Activated CD4-positive, alpha-beta T cell treated with anti-CD3 and anti-CD28 coated beads for 24 hours (primary cell): ENCODE measurements around the gene C8G.

Experiments used
- DNase-seq, 2 donors: peaks; one replicate each; pipeline ENCODE4 v3.0.0-alpha.2; 2020; ENCODE audit warnings: low read depth in 2 of 2

Gene C8G

DNA sequence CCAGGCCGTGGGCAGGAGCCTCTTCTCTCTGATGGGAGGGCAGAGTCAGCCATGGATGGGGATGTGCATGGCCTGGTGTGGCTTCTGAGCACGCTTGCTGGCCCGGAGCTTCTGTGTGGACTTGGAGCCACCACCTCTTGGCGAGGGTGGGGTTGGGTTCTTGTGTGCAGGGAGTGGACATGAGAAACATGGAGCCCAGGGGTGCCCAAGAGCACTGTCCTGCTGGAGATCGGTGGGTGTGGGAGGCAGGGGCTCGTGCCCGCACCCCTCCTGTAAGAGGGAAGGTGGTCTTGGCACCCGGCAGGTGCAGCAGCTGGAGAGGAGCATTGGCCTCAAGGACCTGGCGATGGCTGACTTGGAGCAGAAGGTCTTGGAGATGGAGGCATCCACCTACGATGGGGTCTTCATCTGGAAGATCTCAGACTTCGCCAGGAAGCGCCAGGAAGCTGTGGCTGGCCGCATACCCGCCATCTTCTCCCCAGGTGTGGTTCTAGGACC lies 24.3 kb upstream of the C8G start:
- no peak for DNase-seq

DNA sequence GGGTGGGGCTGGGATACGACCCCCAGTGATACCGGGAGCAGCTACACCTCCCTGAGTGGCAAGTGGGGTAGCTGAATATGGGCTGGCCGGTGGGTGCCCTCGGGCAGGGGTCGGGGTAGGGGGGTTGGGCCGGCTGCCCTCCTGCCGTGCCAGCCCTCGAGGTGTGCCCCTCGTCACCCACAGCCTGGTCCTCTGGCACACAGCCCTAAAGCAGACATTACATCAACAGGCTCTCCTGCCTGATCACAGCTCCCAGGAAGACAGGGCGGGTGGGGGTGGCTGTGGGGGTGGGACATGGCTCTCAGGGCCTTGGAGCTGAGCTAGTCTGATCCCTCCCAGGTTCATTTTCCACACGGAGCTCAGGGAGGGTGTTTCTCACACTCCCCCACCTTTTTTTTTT lies 23.7 kb upstream of the C8G start:
- DNase-seq = no peak

GRCh38 chr9:136921718-136922117 lies 23.3 kb upstream of the C8G start:
- no peak for DNase-seq

DNA sequence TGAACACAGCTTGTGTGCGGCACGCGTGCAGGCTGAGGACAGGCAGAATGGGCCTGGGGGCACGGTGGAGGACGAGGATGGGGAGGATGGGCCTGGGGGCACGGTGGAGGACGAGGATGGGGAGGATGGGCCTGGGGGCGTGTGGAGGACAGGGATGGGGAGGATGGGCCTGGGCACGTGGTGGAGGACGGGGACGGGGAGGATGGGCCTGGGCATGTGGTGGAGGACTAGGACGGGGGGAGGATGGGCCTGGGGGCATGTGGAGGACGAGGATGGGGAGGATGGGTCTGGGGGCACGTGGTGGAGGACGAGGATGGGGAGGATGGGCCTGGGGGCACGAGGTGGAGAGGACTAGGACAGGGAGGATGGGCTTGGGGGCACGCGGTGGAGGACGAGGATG lies 22.5 kb upstream of the C8G start:
- no peak for DNase-seq

DNA sequence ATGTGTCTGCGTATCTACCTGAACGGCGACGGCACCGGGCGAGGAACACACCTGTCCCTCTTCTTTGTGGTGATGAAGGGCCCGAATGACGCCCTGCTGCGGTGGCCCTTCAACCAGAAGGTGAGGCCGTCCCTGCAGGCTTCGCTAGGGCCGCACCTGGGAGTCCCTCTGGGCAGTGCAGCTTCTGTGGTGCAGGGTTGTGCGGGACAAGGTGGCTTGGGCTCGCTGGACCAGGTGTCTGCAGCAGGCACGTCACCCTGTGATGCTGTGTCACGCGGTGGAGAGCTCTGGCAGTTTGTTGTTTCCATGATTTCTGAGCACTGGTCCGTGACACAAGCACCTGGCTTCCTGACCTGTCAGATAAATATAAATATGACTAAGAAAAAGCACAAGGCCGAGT lies 21.2 kb upstream of the C8G start:
- DNase-seq = no peak

- DNase-seq = no peak
These were observed 19.5 kb upstream of the C8G start for GRCh38 chr9:136925414-136926153.

DNA sequence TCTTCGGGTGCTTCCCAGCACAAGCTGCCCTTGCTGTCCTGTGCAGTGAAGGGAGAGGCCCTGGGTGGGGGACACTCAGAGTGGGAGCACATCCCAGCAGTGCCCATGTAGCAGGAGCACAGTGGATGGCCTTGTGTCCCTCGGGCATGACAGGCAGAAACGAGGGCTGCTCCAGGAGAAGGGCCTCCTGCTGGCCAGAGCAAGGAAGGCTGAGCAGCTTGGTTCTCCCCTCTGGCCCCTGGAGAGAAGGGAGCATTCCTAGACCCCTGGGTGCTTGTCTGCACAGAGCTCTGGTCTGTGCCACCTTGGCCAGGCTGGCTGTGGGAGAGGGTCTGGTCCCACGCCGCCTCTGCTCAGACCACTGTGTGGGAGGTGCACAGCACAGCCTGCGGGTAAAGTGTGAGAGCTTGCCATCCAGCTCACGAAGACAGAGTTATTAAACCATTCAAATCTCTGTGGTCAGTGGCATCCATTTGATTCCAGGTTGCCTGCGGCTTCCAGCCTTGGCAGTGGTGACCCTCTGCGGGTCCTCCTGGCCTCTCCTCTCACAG lies 18.8 kb upstream of the C8G start:
- no peak for DNase-seq

DNA sequence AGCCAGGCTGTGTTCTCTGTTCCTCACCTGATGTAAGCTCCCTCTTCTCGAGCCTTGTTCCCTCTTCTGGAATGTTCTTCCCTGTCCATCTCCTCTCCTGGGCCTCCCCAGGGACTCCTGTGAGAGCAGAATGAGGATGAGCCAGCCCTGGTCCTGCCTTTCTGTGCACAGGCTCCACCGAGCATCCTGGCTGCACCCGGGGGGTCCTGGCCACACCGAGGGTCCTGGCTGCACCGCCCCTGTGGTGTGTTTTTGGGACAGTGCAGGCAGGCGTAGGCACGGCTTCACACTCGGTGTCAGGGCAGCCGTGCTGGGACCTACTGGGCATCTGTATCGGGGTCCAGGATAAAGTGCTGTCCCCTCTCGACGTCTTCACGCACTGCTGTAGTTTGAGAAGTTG lies 18.3 kb upstream of the C8G start:
- DNase-seq = no peak

- no peak for DNase-seq
These were observed 17.4 kb upstream of the C8G start for GRCh38 chr9:136927343-136928271.

GRCh38 chr9:136928591-136928990 lies 16.5 kb upstream of the C8G start:
- no peak for DNase-seq

GRCh38 chr9:136930014-136930413 lies 15.0 kb upstream of the C8G start:
- DNase-seq = no peak

DNA sequence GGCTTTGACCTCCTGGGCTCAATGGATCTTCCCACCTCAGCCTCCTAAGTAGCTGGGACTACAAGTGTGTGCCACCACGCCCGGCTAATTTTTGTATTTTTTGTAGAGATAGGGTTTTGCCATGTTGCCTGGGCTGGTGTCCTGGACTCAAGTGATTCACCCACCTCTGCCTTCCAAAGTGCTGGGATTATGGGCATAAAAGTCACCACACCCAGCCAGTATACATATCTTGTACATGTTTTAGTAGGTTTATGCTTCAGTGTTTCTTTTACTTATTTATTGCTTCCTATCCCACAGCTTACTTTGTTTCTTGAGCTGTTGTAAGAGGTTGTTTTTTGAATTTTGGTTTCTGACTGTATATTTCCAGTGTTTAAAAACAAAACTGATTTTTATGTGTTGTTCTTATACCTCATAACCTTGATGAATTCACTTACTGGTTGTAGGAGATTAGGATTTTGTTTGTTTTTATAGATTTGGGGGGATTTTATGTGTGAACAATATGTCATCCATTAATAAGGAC lies 13.4 kb upstream of the C8G start:
- no peak for DNase-seq

DNA sequence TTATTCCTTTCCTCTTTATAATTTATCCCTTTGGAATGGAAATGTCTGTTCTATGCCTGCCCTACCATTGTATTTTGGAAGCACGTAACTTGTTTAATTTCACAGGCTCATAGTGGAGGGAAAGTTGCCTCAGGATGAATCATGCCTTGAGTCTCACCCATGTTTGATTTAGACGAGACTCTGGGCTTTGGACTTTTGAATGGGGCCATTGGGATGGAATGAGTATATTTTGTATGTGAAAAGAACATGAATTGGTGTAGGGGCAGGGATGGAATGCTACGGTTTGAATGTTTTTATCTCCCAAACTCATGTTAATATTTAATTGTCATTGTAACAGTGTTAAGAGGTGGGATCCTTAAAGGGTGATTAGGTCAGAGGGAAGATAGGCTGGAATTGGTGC lies 10.8 kb upstream of the C8G start:
- DNase-seq = no peak

DNA sequence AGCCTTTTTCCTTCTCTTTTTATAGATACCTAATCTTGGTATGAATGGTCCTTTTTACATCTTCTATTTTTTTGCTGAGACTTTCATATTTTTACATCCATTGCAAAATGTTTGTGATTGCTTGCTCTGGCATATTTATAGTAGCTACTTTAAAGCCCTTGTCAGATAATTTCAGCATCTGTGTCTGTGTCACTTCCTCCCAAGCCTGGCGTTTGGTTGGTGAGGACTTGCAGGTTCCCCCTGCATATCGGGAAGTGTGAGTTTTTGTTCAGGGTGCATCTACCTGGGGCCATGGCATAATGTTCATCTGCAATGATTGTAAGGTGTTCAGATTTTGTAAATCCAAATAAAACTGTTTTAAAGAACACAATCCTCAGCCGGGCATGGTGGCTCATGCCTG lies 9.4 kb upstream of the C8G start:
- no peak for DNase-seq

GRCh38 chr9:136936645-136937170 lies 8.3 kb upstream of the C8G start:
- no peak for DNase-seq

DNA sequence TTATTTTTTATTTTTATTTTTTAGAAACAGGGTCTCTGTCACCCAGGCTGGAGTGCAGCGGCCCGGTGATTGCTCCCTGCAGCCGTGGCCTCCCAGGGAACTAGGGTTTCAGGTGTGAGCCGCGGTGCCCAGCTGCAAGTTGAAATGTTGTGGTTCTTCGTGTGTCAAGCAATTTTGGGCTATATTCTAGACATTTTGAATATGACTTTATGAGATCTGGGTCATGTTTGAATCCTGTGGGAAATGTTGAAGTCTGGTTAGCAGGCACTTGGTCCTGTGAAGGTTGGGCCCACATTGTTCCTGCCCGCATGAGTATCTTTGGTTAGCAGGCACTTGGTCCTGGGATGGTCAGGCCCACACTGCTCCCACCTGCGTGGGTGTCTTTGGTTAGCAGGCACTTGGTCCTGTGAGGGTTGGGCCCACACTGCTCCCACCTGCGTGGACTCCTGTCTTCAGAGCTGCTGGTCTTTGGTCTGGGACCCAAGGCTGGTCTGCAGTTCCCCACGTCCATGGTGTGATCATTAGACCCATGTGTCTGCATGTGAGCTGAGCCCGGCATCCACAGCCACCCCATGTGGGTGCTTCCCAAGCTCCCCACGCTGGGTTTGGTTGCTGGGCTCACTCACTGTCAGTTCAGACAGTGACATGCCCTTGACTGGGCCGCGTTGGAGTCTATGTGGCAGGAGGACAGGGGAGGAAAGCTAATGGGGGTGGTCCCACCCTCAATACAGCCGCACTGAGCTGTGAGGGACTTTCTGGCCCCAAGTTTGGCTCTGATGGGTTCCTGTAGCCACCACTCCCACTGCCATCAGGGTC lies 7.6 kb upstream of the C8G start:
- no peak for DNase-seq

DNA sequence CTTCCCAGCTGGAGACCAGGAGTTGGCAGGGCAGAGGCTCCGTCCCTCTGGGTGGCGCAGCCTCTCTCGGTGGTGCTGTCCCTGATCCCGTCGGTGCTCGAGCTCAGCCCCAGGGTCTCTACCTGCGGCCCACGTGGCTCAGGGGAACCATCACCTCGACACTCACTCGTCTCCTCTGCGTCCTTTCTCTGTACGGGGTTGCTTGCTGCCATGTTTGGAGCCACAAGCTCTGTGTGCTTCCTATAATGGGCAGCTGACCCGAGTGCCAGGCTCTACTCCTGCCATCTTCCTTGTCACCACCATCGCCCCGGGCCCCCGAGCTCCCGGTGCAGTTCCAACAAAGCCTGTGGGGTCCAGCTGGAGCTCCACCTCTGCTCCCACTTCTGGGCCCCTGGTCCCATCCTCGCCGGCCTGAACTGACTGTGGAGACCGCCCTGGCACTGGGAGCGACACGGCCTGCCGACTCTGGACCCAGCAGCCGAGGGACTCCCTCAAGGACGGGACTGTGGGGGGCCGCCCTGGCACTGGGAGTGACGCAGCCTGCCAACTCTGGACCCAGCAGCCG lies 5.5 kb upstream of the C8G start:
- no peak for DNase-seq

DNA sequence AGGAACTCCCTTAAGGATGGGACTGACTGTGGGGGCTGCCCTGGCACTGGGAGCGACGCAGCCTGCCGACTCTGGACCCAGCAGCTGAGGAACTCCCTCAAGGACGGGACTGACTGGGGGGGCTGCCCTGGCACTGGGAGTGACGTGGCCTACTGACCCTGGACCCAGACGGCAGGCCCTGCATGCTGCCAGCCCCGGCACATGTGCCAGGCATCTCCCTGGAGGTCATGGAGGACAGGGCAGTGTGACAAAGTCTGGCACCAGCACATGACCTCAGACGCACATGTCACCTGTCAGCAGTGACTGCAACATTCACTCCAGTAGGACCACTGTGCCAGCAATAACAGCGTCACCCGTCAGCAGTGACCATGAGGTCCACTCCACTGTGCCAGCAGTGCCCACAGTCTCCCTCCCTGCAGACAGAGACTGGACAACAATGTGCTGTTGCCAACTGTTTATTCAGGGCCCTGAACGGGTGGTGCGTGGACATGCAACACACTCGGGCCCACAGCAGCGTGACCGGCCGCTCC lies 5.0 kb upstream of the C8G start:
- DNase-seq = no peak

GRCh38 chr9:136940526-136941230 lies 4.4 kb upstream of the C8G start:
- DNase-seq = no peak
